Neutrophil (primary cell): ENCODE measurements around the gene C11orf24.

Source experiments
- H3K27ac ChIP-seq: fragments of 200-600 bp; sonication (generic); 2 replicates; pipeline ENCODE4 v1.5.1; 2016; ENCODE audit warnings: mild to moderate bottlenecking, moderate library complexity
- H3K27me3 ChIP-seq: fragments of 200-600 bp; sonication (generic); 2 replicates; pipeline ENCODE4 v1.6.0; 2016; ENCODE audit warnings: mild to moderate bottlenecking
- H3K36me3 ChIP-seq: fragments of 200-600 bp; sonication (generic); 2 replicates; pipeline ENCODE4 v1.5.1; 2017
- H3K4me1 ChIP-seq, 2 experiments: fragments of 200-600 bp in 1 of 2; sonication (generic) in 1 of 2; 1 replicate in 1 of 2; 2 replicates in 1 of 2; pipeline versions ENCODE4 v1.5.1 to v1.6.1; 2013 to 2016; ENCODE audit warnings: low read depth in 1 of 2, low read length in 1 of 2, mild to moderate bottlenecking in 1 of 2, moderate library complexity in 1 of 2; ENCODE audit not compliant: control insufficient read depth in 1 of 2, insufficient read depth in 1 of 2
- H3K4me3 ChIP-seq, 2 experiments: fragments of 200-600 bp in 1 of 2; sonication (generic) in 1 of 2; 1 replicate in 1 of 2; 2 replicates in 1 of 2; pipeline ENCODE4 v1.5.1; 2013 to 2016; ENCODE audit warnings: low read depth in 1 of 2, low read length in 1 of 2, mild to moderate bottlenecking in 1 of 2, moderate library complexity in 1 of 2
- H3K9me3 ChIP-seq: fragments of 200-600 bp; sonication (generic); 2 replicates; pipeline ENCODE4 v1.5.1; 2016
- CTCF ChIP-seq: fragments of 200-600 bp; sonication (generic); IDR thresholded peaks from 2 replicates; pipeline ENCODE4 v1.5.1; 2016; ENCODE audit warnings: antibody characterized with exemption

Gene C11orf24

GRCh38 chr11:68266936-68267880 lies 4.6 kb downstream of the C11orf24 start:
- H3K27ac ChIP-seq, result no peak overlapping the region
- H3K9me3 ChIP-seq, result no peaks in the 10 kb centered on the region
- no peak for TF ChIP-seq CTCF
- H3K36me3 ChIP-seq, result peaks cover 28% of the 10 kb centered on the region
- no peak overlapping the region for H3K4me3 ChIP-seq
- H3K4me1 ChIP-seq, result peaks cover 9 to 13% of the 10 kb centered on the region in 2 experiments
- no peaks in the 10 kb centered on the region for H3K27me3 ChIP-seq

GRCh38 chr11:68266121-68266891 lies 5.5 kb downstream of the C11orf24 start:
- H3K27me3 ChIP-seq, result no peaks in the 10 kb centered on the region
- no peak for TF ChIP-seq CTCF
- H3K9me3 ChIP-seq, result no peaks in the 10 kb centered on the region
- peaks cover 35% of the 10 kb centered on the region for H3K36me3 ChIP-seq
- H3K27ac ChIP-seq, result no peak overlapping the region
- peaks cover 4 to 5% of the 10 kb centered on the region in 2 experiments for H3K4me1 ChIP-seq
- no peak overlapping the region for H3K4me3 ChIP-seq

GRCh38 chr11:68264741-68265540 lies 6.8 kb downstream of the C11orf24 start:
- peaks cover 35% of the 10 kb centered on the region for H3K36me3 ChIP-seq
- H3K27me3 ChIP-seq, result no peaks in the 10 kb centered on the region
- H3K4me3 ChIP-seq, result no peak overlapping the region
- TF ChIP-seq CTCF, result no peak
- no peaks in the 10 kb centered on the region for H3K4me1 ChIP-seq
- H3K27ac ChIP-seq, result no peak overlapping the region
- H3K9me3 ChIP-seq, result no peaks in the 10 kb centered on the region

GRCh38 chr11:68264244-68264643 lies 7.5 kb downstream of the C11orf24 start:
- TF ChIP-seq CTCF, result no peak
- Histone ChIP-seq H3K9me3 (no peaks in the 10 kb centered on the region), H3K4me3 (no peak overlapping the region), H3K36me3 (peaks cover 35% of the 10 kb centered on the region), H3K27ac (no peak overlapping the region), H3K27me3 (no peaks in the 10 kb centered on the region), H3K4me1 (no peaks in the 10 kb centered on the region)

GRCh38 chr11:68263444-68264035 lies 8.2 kb downstream of the C11orf24 start:
- no peaks in the 10 kb centered on the region for H3K4me1 ChIP-seq
- no peaks in the 10 kb centered on the region for H3K27me3 ChIP-seq
- H3K36me3 ChIP-seq, result peaks cover 35% of the 10 kb centered on the region
- H3K9me3 ChIP-seq, result no peaks in the 10 kb centered on the region
- H3K4me3 ChIP-seq, result no peak overlapping the region
- no peak for TF ChIP-seq CTCF
- H3K27ac ChIP-seq, result no peak overlapping the region
